ENCODE results near the gene ARNT2.

Gene ARNT2

DNA sequence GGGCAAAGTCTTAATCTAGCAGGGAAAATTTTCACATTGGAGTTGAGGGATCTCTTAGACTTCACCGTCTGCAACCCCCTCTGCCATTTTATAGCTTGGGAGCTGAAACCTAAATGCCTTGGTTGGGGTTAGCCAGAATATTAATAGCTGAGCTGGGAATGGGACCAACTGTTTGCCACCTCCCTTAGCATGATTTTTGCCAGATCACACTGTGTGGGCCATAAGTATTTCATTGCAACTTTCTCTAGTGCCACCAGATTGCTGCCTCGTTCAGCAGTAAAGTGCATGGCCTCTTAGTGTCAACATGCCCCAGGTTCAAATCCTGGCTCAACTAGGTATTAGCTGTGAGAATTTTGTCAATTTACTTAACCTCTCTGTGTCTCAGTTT lies 235.0 kb downstream of the ARNT2 start:
- H4K20me1 ChIP-seq (ENCODE audit: insufficient read depth, low read length) = no peaks in the 10 kb centered on the region
- no peaks in the 10 kb centered on the region for H3K79me2 ChIP-seq (ENCODE audit: insufficient read depth, low read length)
- 0 out of 2 replicates have a peak, but pooled peaks cover 4% of the 10 kb centered on the region for H3K9me3 ChIP-seq (ENCODE audit: low read length)
- H3K36me3 ChIP-seq (ENCODE audit: insufficient read depth, low read length) = no peaks in the 10 kb centered on the region
- no peaks in the 10 kb centered on the region for H3F3A ChIP-seq (ENCODE audit: insufficient read depth, low read length)
- no peak for TF ChIP-seq EZH2 (IDR thresholded peaks at IDR 0.05; ENCODE audit: borderline replicate concordance, low read length)
- TF ChIP-seq, protein P1, sequence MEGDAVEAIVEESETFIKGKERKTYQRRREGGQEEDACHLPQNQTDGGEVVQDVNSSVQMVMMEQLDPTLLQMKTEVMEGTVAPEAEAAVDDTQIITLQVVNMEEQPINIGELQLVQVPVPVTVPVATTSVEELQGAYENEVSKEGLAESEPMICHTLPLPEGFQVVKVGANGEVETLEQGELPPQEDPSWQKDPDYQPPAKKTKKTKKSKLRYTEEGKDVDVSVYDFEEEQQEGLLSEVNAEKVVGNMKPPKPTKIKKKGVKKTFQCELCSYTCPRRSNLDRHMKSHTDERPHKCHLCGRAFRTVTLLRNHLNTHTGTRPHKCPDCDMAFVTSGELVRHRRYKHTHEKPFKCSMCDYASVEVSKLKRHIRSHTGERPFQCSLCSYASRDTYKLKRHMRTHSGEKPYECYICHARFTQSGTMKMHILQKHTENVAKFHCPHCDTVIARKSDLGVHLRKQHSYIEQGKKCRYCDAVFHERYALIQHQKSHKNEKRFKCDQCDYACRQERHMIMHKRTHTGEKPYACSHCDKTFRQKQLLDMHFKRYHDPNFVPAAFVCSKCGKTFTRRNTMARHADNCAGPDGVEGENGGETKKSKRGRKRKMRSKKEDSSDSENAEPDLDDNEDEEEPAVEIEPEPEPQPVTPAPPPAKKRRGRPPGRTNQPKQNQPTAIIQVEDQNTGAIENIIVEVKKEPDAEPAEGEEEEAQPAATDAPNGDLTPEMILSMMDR (IDR thresholded peaks at IDR 0.05; ENCODE audit: low read length) = no peak
- H2AFZ ChIP-seq (ENCODE audit: low read length) = no peak overlapping the region
- H3K27ac ChIP-seq (ENCODE audit: low read depth, low read length, poor library complexity, severe bottlenecking) = no peak overlapping the region
- no peaks in the 10 kb centered on the region for H3K27me3 ChIP-seq (ENCODE audit: insufficient read depth, low read length)
- H3K4me3 ChIP-seq (ENCODE audit: low read depth, low read length, poor library complexity, severe bottlenecking) = no peak overlapping the region
- H3K4me2 ChIP-seq (ENCODE audit: low read length) = no peak overlapping the region
- no peaks in the 10 kb centered on the region for H3K4me1 ChIP-seq (ENCODE audit: insufficient read depth, low read length, severe bottlenecking)
- no peak overlapping the region for H3K9ac ChIP-seq (ENCODE audit: low read length)
- no peaks in the 10 kb centered on the region for H3K9me2 ChIP-seq (ENCODE audit: low read depth, low read length)

DNA sequence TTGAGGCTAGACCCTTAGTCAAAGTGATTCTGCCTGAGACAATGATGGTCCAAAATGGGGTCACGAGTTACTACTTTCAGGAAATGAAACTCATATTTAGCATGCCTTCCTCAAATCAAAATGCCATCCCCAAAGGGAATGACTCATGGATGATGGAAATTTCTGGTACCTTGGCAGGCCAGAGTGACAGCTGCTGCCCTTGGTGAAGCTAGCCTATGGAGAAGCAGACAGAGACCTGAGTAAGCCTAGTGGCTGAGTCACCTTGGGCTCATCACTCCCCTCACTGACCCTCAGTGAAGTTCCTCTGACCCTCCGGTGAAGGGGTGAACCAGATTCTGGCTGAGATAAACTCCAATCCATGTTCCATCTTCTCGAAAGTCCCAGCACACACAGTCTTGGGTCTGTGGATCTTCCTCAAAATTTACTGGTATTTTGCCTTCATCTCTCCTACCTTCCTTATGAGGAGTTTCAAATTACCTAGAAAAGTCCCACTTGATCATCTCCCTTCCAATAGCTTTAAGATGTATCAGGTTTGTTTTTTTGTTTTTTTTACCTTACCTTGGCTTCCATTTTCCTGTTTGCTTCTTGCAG lies 236.4 kb downstream of the ARNT2 start:
- Histone ChIP-seq H3K4me1 (ENCODE audit: insufficient read depth, low read length, severe bottlenecking) (no peaks in the 10 kb centered on the region), H3K4me3 (ENCODE audit: low read depth, low read length, poor library complexity, severe bottlenecking) (no peak overlapping the region), H2AFZ (ENCODE audit: low read length) (no peak overlapping the region), H3K4me2 (ENCODE audit: low read length) (no peak overlapping the region), H3K9ac (ENCODE audit: low read length) (no peak overlapping the region), H3K79me2 (ENCODE audit: insufficient read depth, low read length) (no peaks in the 10 kb centered on the region), H4K20me1 (ENCODE audit: insufficient read depth, low read length) (no peaks in the 10 kb centered on the region), H3K9me2 (ENCODE audit: low read depth, low read length) (no peaks in the 10 kb centered on the region), H3K27me3 (ENCODE audit: insufficient read depth, low read length) (no peaks in the 10 kb centered on the region), H3F3A (ENCODE audit: insufficient read depth, low read length) (no peaks in the 10 kb centered on the region), H3K9me3 (ENCODE audit: low read length) (0 out of 2 replicates have a peak, but pooled peaks cover 4% of the 10 kb centered on the region), H3K27ac (ENCODE audit: low read depth, low read length, poor library complexity, severe bottlenecking) (no peak overlapping the region), H3K36me3 (ENCODE audit: insufficient read depth, low read length) (no peaks in the 10 kb centered on the region)
- no peak for TF ChIP-seq EZH2 (IDR thresholded peaks at IDR 0.05; ENCODE audit: borderline replicate concordance, low read length)

DNA sequence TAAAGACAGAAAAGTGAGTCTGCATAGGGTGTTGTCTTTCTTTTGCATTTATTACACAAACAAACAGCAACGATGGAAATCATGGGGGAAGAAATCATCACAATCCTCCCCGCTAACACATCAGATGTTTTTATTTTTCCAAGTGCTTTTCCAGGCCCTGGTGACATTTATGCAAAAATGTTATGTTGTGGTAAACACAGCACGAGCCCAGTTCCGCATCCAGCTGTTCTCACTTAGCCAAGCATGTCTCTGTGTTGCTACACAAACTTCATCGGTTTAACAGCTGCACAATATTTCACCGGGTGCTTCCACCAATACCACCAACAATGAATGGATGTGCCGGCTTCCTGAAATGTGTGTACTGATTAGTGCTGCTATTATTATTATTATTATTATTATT lies 237.2 kb downstream of the ARNT2 start:
- Histone ChIP-seq H3F3A (ENCODE audit: insufficient read depth, low read length) (no peaks in the 10 kb centered on the region), H3K36me3 (ENCODE audit: insufficient read depth, low read length) (no peaks in the 10 kb centered on the region), H4K20me1 (ENCODE audit: insufficient read depth, low read length) (no peaks in the 10 kb centered on the region), H3K4me2 (ENCODE audit: low read length) (no peak overlapping the region), H2AFZ (ENCODE audit: low read length) (no peak overlapping the region), H3K27me3 (ENCODE audit: insufficient read depth, low read length) (no peaks in the 10 kb centered on the region; the same call in 1 of the 2 replicates), H3K79me2 (ENCODE audit: insufficient read depth, low read length) (no peaks in the 10 kb centered on the region), H3K9me3 (ENCODE audit: low read length) (0 out of 2 replicates have a peak, but pooled peaks cover 4% of the 10 kb centered on the region), H3K9ac (ENCODE audit: low read length) (no peak overlapping the region), H3K4me1 (ENCODE audit: insufficient read depth, low read length, severe bottlenecking) (no peaks in the 10 kb centered on the region), H3K27ac (ENCODE audit: low read depth, low read length, poor library complexity, severe bottlenecking) (no peak overlapping the region), H3K9me2 (ENCODE audit: low read depth, low read length) (no peaks in the 10 kb centered on the region), H3K4me3 (ENCODE audit: low read depth, low read length, poor library complexity, severe bottlenecking) (no peak overlapping the region)
- TF ChIP-seq, protein P1 (IDR thresholded peaks at IDR 0.05; ENCODE audit: low read length) = no peak
- no peak for TF ChIP-seq EZH2 (IDR thresholded peaks at IDR 0.05; ENCODE audit: borderline replicate concordance, low read length)

DNA sequence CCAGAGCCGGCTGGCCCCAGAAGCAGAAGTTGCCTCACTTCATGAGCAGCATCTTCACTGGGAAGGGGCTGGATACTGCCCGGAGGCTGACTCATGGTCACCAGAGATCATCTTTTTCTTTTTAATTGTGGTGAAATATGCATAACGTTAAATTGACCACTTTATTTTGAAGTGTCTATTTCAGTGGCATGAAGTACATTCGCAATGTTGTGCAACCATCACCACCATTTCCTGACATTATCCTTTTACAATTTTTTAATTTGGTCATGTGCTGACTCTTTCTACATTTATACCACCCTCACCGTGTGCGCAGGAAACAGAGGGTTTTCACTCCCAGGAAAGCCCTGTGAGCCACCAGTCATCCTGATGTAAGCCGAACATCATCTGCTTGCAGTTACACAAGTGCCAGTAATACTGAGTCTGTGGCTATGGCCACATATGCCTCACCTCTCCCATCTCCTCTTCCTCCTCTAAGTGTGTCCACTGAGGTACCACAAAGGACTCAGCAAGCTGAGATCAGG lies 239.3 kb downstream of the ARNT2 start:
- Histone ChIP-seq H3K4me3 (ENCODE audit: low read depth, low read length, poor library complexity, severe bottlenecking) (no peak overlapping the region), H3K36me3 (ENCODE audit: insufficient read depth, low read length) (no peaks in the 10 kb centered on the region), H3K9ac (ENCODE audit: low read length) (no peak overlapping the region), H3K27ac (ENCODE audit: low read depth, low read length, poor library complexity, severe bottlenecking) (no peak overlapping the region), H3K79me2 (ENCODE audit: insufficient read depth, low read length) (no peaks in the 10 kb centered on the region), H3K27me3 (ENCODE audit: insufficient read depth, low read length) (no peaks in the 10 kb centered on the region; the same call in 1 of the 2 replicates), H3F3A (ENCODE audit: insufficient read depth, low read length) (no peaks in the 10 kb centered on the region), H3K4me2 (ENCODE audit: low read length) (no peak overlapping the region), H4K20me1 (ENCODE audit: insufficient read depth, low read length) (no peaks in the 10 kb centered on the region), H3K9me2 (ENCODE audit: low read depth, low read length) (no peaks in the 10 kb centered on the region), H2AFZ (ENCODE audit: low read length) (no peak overlapping the region), H3K9me3 (ENCODE audit: low read length) (0 out of 2 replicates have a peak, but pooled peaks cover 4% of the 10 kb centered on the region), H3K4me1 (ENCODE audit: insufficient read depth, low read length, severe bottlenecking) (no peaks in the 10 kb centered on the region)
- TF ChIP-seq, protein P1 (IDR thresholded peaks at IDR 0.05; ENCODE audit: low read length) = no peak
- no peak for TF ChIP-seq EZH2 (IDR thresholded peaks at IDR 0.05; ENCODE audit: borderline replicate concordance, low read length)

All from OCI-LY1 (cell line).